LNCaP clone FGC (cell line): ENCODE measurements around the gene NUTM1.

Experiments
- DNase-seq: peaks from one replicate; pipeline ENCODE4 v3.0.0-alpha.2; 2011; ENCODE audit warnings: low read depth
- H3K4me3 ChIP-seq: 2 replicates; pipeline ENCODE4 v1.5.1; 2011; ENCODE audit warnings: mild to moderate bottlenecking, low read depth, low read length, control low read depth
- TF ChIP-seq, protein P1 (sequence below): IDR thresholded peaks from 2 replicates; pipeline ENCODE4 v1.5.1; 2012; ENCODE audit warnings: mild to moderate bottlenecking; ENCODE audit not compliant: control insufficient read depth, insufficient read depth; ENCODE audit errors: extremely low read depth

Gene NUTM1

DNA sequence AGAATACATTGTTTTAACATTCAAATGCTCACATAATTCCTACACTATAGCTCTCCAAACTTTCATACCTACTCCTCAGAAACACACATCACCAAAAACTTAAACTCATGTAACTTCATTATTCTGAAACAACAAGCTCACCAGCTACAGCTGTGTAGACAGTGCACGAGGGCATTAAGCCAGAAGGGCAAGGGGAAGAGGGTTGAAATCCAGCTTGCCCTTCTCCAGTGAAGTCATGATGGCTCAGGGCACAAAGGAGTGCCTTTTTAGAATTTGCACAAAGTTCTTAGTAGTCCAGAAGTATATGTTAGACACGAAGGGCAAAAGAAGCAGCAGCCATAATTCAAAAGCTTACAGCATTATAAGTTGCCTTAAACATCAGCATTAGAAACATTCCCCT lies 14.1 kb upstream of the NUTM1 start:
- TF ChIP-seq, protein P1, sequence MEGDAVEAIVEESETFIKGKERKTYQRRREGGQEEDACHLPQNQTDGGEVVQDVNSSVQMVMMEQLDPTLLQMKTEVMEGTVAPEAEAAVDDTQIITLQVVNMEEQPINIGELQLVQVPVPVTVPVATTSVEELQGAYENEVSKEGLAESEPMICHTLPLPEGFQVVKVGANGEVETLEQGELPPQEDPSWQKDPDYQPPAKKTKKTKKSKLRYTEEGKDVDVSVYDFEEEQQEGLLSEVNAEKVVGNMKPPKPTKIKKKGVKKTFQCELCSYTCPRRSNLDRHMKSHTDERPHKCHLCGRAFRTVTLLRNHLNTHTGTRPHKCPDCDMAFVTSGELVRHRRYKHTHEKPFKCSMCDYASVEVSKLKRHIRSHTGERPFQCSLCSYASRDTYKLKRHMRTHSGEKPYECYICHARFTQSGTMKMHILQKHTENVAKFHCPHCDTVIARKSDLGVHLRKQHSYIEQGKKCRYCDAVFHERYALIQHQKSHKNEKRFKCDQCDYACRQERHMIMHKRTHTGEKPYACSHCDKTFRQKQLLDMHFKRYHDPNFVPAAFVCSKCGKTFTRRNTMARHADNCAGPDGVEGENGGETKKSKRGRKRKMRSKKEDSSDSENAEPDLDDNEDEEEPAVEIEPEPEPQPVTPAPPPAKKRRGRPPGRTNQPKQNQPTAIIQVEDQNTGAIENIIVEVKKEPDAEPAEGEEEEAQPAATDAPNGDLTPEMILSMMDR = no peak
- no peak for DNase-seq

DNA sequence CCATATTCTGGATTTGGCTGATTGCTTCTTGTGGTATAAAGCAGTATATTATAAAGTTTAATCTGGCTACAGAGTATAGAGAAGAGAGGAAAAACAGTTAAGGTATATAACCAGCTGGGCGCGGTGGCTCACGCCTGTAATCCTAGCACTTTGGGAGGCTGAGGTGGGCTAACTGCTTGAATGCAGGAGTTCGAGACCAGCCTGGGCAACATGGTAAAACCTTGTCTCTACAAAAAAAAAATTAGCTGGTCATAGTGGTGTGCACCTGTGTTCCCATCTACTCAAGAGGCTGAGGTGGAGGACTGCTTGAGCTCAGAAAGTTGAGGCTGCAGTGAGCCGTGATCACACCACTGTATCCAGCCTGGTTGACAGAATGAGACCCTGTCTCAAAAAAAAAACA lies 12.8 kb upstream of the NUTM1 start:
- H3K4me3 ChIP-seq = no peak overlapping the region
- TF ChIP-seq, protein P1 = no peak
- no peak for DNase-seq

More for the DNA sequence above, 14.1 kb upstream of the NUTM1 start:
- H3K4me3 ChIP-seq = no peak overlapping the region

DNA sequence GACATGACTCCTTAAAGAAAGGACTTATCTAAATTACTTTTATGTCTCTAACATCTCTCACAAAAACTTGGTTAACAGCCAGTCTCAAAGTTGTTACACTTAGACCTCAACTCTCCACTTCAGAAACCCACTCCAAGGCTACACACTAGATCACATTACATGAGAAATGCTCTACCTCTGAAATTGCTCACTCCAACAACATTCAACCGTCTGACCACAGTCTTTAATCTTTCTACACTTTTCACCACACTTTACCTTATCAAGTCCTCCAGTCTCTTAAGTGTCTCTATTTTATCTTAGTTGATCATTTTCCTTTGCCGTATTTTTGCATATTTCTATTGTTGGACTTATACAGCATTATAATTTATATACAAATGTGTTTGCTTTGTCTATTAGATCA lies 11.3 kb upstream of the NUTM1 start:
- no peak overlapping the region for H3K4me3 ChIP-seq
- TF ChIP-seq, protein P1 = no peak
- no peak for DNase-seq

DNA sequence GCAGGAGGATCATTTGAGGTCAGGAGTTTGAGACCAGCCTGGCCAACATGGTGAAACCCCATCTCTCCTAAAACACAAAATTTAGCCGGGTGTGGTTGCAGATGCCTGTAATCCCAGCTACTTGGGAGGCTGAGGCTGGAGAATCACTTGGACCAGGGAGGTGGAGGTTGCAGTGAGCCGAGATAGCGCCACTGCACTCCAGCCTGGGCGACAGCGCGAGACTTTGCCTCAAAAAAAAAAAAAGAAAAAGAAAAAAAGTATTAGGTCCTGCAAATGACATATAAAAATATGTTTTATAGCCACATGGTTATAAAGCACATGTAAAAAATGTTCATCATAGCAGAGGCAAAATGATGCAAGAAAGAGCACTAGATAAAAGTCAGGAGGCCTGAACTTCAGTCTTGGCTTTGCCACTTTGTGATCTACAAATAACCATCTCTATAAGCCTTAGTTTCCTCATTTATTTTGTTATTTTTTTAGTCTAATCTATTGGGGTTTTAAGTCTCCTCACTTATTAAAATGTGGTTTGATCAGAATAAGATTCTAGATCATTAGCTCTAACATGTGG lies 10.5 kb upstream of the NUTM1 start:
- TF ChIP-seq, protein P1 = no peak
- no peak overlapping the region for H3K4me3 ChIP-seq
- DNase-seq = no peak

DNA sequence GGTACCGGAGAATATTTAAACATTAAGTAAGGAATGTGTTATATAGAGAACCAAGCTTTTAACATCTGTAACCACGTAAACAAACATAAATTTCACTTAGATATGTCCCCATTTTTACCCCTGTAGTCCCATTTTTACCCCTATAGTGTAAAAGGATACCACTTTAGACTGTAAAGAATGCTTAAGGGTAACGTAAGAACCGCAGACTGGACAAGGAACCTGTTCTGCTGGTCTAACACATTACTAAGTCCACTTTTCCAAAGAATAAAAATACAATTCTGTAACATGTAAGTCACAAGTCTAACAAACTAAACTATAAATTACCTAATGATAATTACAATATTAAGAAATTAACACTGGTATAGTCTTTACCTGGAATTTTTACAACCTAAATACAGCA lies 8.4 kb upstream of the NUTM1 start:
- TF ChIP-seq, protein P1 = no peak
- DNase-seq = no peak
- H3K4me3 ChIP-seq = no peak overlapping the region

DNA sequence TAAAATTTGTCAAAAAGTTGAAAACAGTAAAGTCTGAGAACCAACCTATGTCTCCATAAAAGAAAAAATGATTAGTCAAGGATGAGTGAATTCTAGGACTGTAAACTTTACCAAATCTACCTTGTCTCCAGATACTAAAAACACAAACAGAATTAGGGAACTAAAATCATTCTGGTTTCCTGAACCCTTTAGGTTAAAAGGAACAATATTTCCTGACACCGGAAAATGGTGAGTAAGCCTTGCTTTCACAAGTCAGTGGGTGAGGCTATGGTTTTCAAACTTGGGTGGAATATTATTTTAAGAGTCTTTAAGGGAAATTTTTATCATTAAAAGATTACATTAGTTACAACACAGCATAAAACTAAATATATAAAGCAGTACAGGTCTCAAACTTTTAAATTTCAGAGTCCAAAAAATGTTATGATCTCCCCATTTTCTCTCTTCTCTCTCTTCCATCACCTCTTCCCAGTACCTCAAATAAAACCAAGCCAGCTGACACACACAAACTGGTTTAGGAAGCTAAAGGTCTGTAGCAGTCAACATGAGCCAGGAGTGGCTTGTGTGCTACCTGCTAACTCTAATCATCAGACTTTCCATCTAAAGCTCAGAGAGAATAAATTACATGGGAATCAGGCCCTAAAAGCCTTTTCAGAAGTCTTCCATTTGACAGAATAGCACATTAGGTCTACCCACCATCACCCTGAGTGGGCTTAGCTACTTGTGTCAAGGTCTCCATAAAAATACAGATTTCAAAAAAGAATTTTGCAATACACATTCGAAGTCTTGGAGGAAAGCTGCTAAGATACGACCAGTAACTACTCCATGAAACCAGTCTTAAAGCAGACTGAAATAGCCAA lies 7.7 kb upstream of the NUTM1 start:
- no peak overlapping the region for H3K4me3 ChIP-seq
- TF ChIP-seq, protein P1 = no peak
- no peak for DNase-seq
